Measurements from ENCODE around the gene SLC22A1. TPM values are rescaled to one million over a fixed set of nuclear protein-coding genes. Genes with fewer than 3 reads are reported as not detected.

SLC22A1 gene
- total and polyA plus RNA-seq, 2 of the 8 experiments (the other 6 are each of a cell fraction or from before 2014, with no cell fraction given), result 0.12 to 0.45 TPM

GRCh38 chr6:160106701-160107100 is 14.9 kb upstream of the SLC22A1 start (continued):
- no peak for TF ChIP-seq HDAC2 (IDR thresholded peaks at IDR 0.05; ENCODE audit: borderline replicate concordance in 1 of 2, low read depth in 2 of 2, low read length in 2 of 2)
- no peak for TF ChIP-seq CHD1 (IDR thresholded peaks at IDR 0.05; ENCODE audit: low read depth, low read length)
- TF ChIP-seq CEBPB (IDR thresholded peaks at IDR 0.05; ENCODE audit: low read depth, low read length), result no peak
- no peak for TF ChIP-seq JUND (IDR thresholded peaks at IDR 0.05; ENCODE audit: low read length)
- TF ChIP-seq KDM5A (IDR thresholded peaks at IDR 0.05; ENCODE audit: low read length), result no peak
- no peak for TF ChIP-seq BRCA1 (IDR thresholded peaks at IDR 0.05; ENCODE audit: low read depth, low read length)
- TF ChIP-seq NRF1 (IDR thresholded peaks at IDR 0.05; ENCODE audit: low read depth, low read length), result no peak
- TF ChIP-seq SIN3A (conservative IDR thresholded peaks at IDR 0.05 in 1 of 2, IDR thresholded peaks at IDR 0.05 in 1 of 2; ENCODE audit: low read depth in 1 of 2, low read length in 2 of 2), result no peak
- no peak for TF ChIP-seq SAP30 (IDR thresholded peaks at IDR 0.05; ENCODE audit: insufficient read depth, insufficient replicate concordance, low read length)
- no peak for TF ChIP-seq SRF (IDR thresholded peaks at IDR 0.05; ENCODE audit: low read depth, low read length)
